Stomach (tissue), 4 donors: Measurements from ENCODE around the gene NUAK1.

ENCODE experiments used
- CTCF ChIP-seq, 7 experiments: fragments of 450-650 bp in 4 of 7; fragments of 200-600 bp in 3 of 7; sonication (generic) in 3 of 7; IDR thresholded peaks; one replicate each; pipeline ENCODE4 v1.5.1; 2016 to 2019; ENCODE audit warnings: antibody characterized with exemption in 7 of 7, control low read depth in 2 of 7, mild to moderate bottlenecking in 1 of 7
- POLR2A ChIP-seq, 4 donors: fragments of 450-650 bp; IDR thresholded peaks; one replicate each; pipeline ENCODE4 v1.6.1; 2016; ENCODE audit warnings: antibody characterized with exemption in 4 of 4, control low read depth in 2 of 4, mild to moderate bottlenecking in 1 of 4, moderate library complexity in 1 of 4
- POLR2AphosphoS5 ChIP-seq, 3 donors: sonication (generic); formaldehyde crosslinking; IDR thresholded peaks; one replicate each; pipeline ENCODE4 v1.6.1; 2016; ENCODE audit warnings: antibody characterized with exemption in 3 of 3

DNA sequence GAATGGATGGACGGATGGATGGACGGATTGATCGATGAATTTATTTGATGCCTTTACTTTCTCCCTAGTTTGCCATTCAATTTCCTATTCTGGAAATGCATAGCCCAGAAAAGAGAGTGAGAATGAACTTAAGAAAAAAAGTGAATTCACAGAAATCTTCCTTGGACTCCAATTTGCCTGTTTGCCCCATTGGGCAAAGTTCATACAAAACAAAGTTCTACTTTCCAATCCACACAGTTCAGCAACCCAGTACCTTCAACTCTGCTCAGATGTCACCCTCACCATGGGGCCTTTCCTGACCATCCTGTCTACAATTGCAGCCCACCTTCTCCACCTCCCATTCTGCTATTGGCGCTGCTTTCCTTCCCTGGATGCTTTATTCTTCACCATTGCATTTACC is 8.2 kb upstream of the NUAK1 start:
- TF ChIP-seq POLR2A (IDR thresholded peaks at IDR 0.05): no peak
- no peak for TF ChIP-seq CTCF (IDR thresholded peaks at IDR 0.05)
- no peak for TF ChIP-seq POLR2AphosphoS5 (IDR thresholded peaks at IDR 0.05)
